Parathyroid adenoma (tissue), 2 donors: Measurements from ENCODE around the gene CYP4A11.
"Not testable (repeated sequence)": the region's sequence is repeated elsewhere in the genome, so short reads cannot be mapped to it uniquely, and the experiment has no call there.

Source experiments
- H2AFZ ChIP-seq: fragments of 300-600 bp; sonication (generic); one replicate; pipeline ENCODE4 v1.7.0; 2017; ENCODE audit warnings: antibody characterized with exemption, mild to moderate bottlenecking
- H3K27ac ChIP-seq: fragments of 300-600 bp; sonication (generic); one replicate; pipeline ENCODE4 v1.7.0; 2017
- H3K27me3 ChIP-seq: fragments of 300-600 bp; sonication (generic); one replicate; pipeline ENCODE4 v1.7.0; 2017; ENCODE audit warnings: low read length; ENCODE audit not compliant: control insufficient read depth, insufficient read depth
- H3K36me3 ChIP-seq: fragments of 300-600 bp; sonication (generic); one replicate; pipeline ENCODE4 v1.7.0; 2017; ENCODE audit warnings: low read length; ENCODE audit not compliant: control insufficient read depth, insufficient read depth
- H3K4me1 ChIP-seq: fragments of 300-600 bp; sonication (generic); one replicate; pipeline ENCODE4 v1.7.0; 2017; ENCODE audit warnings: control low read depth
- H3K4me2 ChIP-seq: fragments of 300-600 bp; sonication (generic); one replicate; pipeline ENCODE4 v1.7.0; 2017; ENCODE audit warnings: low read length
- H3K4me3 ChIP-seq: fragments of 300-600 bp; sonication (generic); one replicate; pipeline ENCODE4 v1.7.0; 2017; ENCODE audit warnings: low read depth, low read length
- H3K79me2 ChIP-seq: fragments of 300-600 bp; sonication (generic); one replicate; pipeline ENCODE4 v1.7.0; 2017; ENCODE audit warnings: control low read depth
- H3K9ac ChIP-seq: fragments of 300-600 bp; sonication (generic); one replicate; pipeline ENCODE4 v1.7.0; 2017; ENCODE audit warnings: mild to moderate bottlenecking
- H3K9me3 ChIP-seq: fragments of 300-600 bp; sonication (generic); one replicate; pipeline ENCODE4 v1.7.0; 2017; ENCODE audit warnings: low read length; ENCODE audit not compliant: control insufficient read depth
- CTCF ChIP-seq: fragments of 300-600 bp; sonication (generic); IDR thresholded peaks from one replicate; pipeline ENCODE4 v1.7.0; 2017; ENCODE audit warnings: antibody characterized with exemption, mild to moderate bottlenecking
- donor health status: primary hyperparathyroidism.

Gene CYP4A11

GRCh38 chr1:46941135-46941694, at the start of gene CYP4A11:
TSS of gene CYP4A11 (minus strand) at chr1:46941476. CDS start at chr1:46941433, 43 bp downstream.
- H3K4me1 ChIP-seq, result no peaks in the 10 kb centered on the region
- no peaks in the 10 kb centered on the region for H3K36me3 ChIP-seq
- no peaks in the 10 kb centered on the region for H3K79me2 ChIP-seq
- no peak within 1 kb of the TSS for H2AFZ ChIP-seq
- H3K9me3 ChIP-seq, result no peaks in the 10 kb centered on the region
- H3K27me3 ChIP-seq, result no peaks in the 10 kb centered on the region
- no peak within 1 kb of the TSS for H3K27ac ChIP-seq
- no peak within 1 kb of the TSS for H3K4me2 ChIP-seq
- no peak within 1 kb of the TSS for H3K9ac ChIP-seq
- TF ChIP-seq CTCF, result no peak
- H3K4me3 ChIP-seq, result no peak within 1 kb of the TSS

DNA sequence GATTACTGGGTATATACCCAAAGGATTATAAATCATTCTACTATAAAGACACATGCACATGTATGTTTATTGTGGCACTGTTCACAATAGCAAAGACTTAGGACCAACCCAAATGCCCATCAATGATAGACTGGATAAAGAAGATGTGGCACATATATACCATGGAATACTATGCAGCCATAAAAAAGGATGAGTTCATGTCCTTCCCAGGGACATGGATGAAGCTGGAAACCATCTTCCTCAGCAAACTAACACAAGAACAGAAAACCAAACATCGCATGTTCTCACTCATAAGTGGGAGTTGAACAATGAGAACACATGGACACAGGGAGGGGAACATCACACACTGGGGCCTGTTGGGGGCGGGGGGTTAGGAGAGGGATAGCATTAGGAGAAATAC, 49.3 kb upstream of the CYP4A11 start:
- H3K4me3 ChIP-seq, H3K4me1 ChIP-seq, H3K9ac ChIP-seq, H3K79me2 ChIP-seq, H3K27ac ChIP-seq, H3K27me3 ChIP-seq, H3K9me3 ChIP-seq, H3K36me3 ChIP-seq, H2AFZ ChIP-seq, H3K4me2 ChIP-seq: not testable (repeated sequence)

DNA sequence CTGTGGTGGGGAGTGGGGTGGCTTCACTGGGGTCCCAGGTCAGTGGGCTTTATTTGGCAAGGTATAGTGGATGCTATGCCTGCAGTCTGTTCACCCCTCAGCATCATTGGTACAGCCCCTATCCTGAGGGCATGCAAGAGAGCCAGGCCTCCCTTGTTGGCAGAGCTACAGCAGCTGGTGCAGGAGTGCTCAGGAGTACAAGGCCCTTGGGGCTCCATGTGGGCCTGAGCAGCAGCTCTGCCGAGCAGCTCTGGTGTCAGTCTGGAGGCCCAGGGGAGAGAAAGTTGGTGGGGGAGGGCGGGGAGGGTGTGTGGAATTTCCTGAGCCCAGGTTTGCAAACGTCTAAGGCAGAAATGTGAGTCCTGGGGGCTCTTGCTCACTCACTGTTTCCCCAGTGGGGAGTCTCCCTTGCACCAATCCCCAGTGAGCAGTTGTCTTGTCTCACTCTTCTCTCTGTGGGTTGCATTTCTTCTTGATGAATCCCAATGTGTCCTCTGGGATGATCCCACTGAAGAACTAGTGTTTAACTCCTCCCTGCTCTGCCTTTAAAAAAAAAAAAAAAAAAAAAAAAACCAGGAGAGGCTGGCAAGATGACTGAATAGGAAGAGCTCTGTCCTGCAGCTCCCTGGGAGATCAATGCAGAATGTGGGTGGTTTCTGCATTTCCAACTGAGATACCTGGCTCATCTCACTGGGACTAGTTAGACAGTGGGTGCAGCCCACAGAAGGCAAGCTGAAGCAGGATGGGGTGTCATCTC, 42.7 kb upstream of the CYP4A11 start:
- no peaks in the 10 kb centered on the region for H3K4me1 ChIP-seq
- no peaks in the 10 kb centered on the region for H3K79me2 ChIP-seq
- H2AFZ ChIP-seq, result no peak overlapping the region
- H3K27ac ChIP-seq, result no peak overlapping the region
- H3K9me3 ChIP-seq, result no peaks in the 10 kb centered on the region
- no peak overlapping the region for H3K9ac ChIP-seq
- H3K27me3 ChIP-seq, result no peaks in the 10 kb centered on the region
- no peak overlapping the region for H3K4me3 ChIP-seq
- no peak for TF ChIP-seq CTCF
- H3K36me3 ChIP-seq, result no peaks in the 10 kb centered on the region
- H3K4me2 ChIP-seq, result no peak overlapping the region

DNA sequence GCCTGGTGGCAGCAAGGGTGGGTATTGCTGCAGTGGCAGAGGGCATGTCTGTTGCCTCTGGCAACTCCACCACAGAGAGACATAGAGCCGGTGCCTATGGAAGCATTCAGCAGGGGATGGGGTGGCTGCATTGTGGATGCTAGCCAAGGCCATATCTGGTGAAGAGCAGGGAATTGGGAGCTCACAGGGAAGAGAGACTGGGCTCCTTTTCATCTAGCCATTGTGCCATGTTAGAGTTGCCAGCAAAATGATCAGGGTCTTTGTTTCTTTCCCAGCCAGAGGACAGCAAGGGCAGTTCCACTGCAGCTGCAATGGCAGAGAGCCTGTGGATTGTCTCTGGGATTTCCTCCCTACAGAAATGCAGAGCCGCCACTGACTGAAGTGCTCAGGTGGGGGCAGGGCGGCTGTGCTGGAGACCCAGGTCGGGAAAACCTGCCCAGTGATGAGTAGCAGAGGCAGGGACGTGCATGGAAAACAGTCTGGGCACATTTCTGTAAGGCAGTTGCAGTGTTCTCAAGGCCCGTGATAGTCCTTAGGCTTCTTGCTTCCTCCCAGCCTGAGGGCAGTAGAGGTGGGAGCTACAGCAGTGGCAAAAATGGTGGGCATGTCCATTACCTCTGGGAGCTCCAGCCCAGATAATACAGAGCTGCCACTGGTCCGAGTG, 42.0 kb upstream of the CYP4A11 start:
- TF ChIP-seq CTCF, result no peak
- no peak overlapping the region for H3K9ac ChIP-seq
- no peak overlapping the region for H3K4me2 ChIP-seq
- H3K4me1 ChIP-seq, result no peaks in the 10 kb centered on the region
- no peaks in the 10 kb centered on the region for H3K79me2 ChIP-seq
- H3K27me3 ChIP-seq, result no peaks in the 10 kb centered on the region
- H3K9me3 ChIP-seq, result no peaks in the 10 kb centered on the region
- H3K4me3 ChIP-seq, result no peak overlapping the region
- H3K36me3 ChIP-seq, result no peaks in the 10 kb centered on the region
- H3K27ac ChIP-seq, result no peak overlapping the region
- no peak overlapping the region for H2AFZ ChIP-seq

- no peaks in the 10 kb centered on the region for H3K9me3 ChIP-seq
- H3K36me3 ChIP-seq, result no peaks in the 10 kb centered on the region
Measured at GRCh38 chr1:46969014-46969619, 27.8 kb upstream of the CYP4A11 start.

GRCh38 chr1:46962272-46962671, 21.0 kb upstream of the CYP4A11 start:
- not testable (repeated sequence) for H3K27ac ChIP-seq

More at GRCh38 chr1:46969014-46969619, 27.8 kb upstream of the CYP4A11 start:
- Histone ChIP-seq H3K27me3 (no peaks in the 10 kb centered on the region), H3K9ac (no peak overlapping the region), H3K4me1 (no peaks in the 10 kb centered on the region), H3K27ac (no peak overlapping the region), H3K4me3 (no peak overlapping the region), H3K79me2 (no peaks in the 10 kb centered on the region), H3K4me2 (no peak overlapping the region), H2AFZ (no peak overlapping the region)
- TF ChIP-seq CTCF, result no peak

More at GRCh38 chr1:46962272-46962671, 21.0 kb upstream of the CYP4A11 start:
- H3K4me1 ChIP-seq, H3K79me2 ChIP-seq, H3K9ac ChIP-seq, H3K36me3 ChIP-seq, H3K9me3 ChIP-seq, H3K27me3 ChIP-seq, H3K4me3 ChIP-seq, H3K4me2 ChIP-seq, H2AFZ ChIP-seq: not testable (repeated sequence)
